Endothelial cell (in vitro differentiated cells): ENCODE data around the gene SMYD4. TPM values are rescaled to one million over a fixed set of nuclear protein-coding genes. Genes with fewer than 3 reads are reported as not detected.

ENCODE experiments used
- DNase-seq: peaks from one replicate; pipeline ENCODE4 v3.0.0; 2021; ENCODE audit warnings: low spot score
- H3K27ac Mint-ChIP-seq: one replicate; pipeline ENCODE4 v1.8.0; 2021; ENCODE audit warnings: mixed read lengths, inconsistent platforms; ENCODE audit not compliant: unreplicated experiment
- H3K27me3 Mint-ChIP-seq: one replicate; pipeline ENCODE4 v1.8.0; 2021; ENCODE audit warnings: mild to moderate bottlenecking, moderate library complexity, mixed read lengths, inconsistent platforms; ENCODE audit not compliant: unreplicated experiment
- H3K36me3 Mint-ChIP-seq: one replicate; pipeline ENCODE4 v1.8.0; 2021; ENCODE audit warnings: mild to moderate bottlenecking, low read depth, mixed read lengths, inconsistent platforms; ENCODE audit not compliant: unreplicated experiment
- H3K4me1 Mint-ChIP-seq: one replicate; pipeline ENCODE4 v1.8.0; 2021; ENCODE audit warnings: mild to moderate bottlenecking, mixed read lengths, inconsistent platforms; ENCODE audit not compliant: unreplicated experiment
- H3K4me3 Mint-ChIP-seq: one replicate; pipeline ENCODE4 v1.8.0; 2021; ENCODE audit warnings: mild to moderate bottlenecking, mixed read lengths, inconsistent platforms; ENCODE audit not compliant: unreplicated experiment
- H3K9me3 Mint-ChIP-seq: one replicate; pipeline ENCODE4 v1.8.0; 2021; ENCODE audit warnings: mixed read lengths, inconsistent platforms; ENCODE audit not compliant: unreplicated experiment
- total RNA-seq: library from RNA; stranded (reverse); fragmentation: NEBNext Ultra II Directional; extraction: Animal tissue kit (Norgen Biotek cat#: 25700); gene quantifications from one replicate; pipeline ENCODE4 v1.2.1, GENCODE V29; 2021; ENCODE audit not compliant: unreplicated experiment
- TF ChIP-seq, protein P1 (sequence below): fragments of 200-600 bp; sonication (generic); IDR thresholded peaks from one replicate; pipeline ENCODE4 v1.5.0; 2021; ENCODE audit warnings: antibody characterized with exemption; ENCODE audit not compliant: unreplicated experiment

The SMYD4 gene
- total RNA-seq, 1 donor from 2014 or later: 19.3 TPM

DNA sequence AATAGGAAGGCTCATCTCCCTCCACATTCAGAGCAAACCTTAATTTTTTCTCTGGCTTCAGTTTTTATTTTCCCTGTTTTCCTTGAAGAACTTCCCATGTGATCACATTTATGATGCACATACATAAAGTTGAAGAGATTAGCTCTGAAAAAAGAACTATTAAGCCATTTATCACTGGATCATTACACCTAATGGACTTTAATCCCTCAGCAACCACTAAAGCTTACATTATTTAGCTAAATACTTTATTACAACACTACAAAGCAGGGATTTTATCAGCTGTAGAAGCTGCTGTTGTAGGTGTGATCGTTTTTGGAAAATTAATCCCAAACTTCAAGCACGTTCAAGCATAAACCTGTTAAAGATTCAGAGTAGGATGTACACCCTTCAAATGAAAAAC lies 21.1 kb downstream of the SMYD4 start:
- no peak overlapping the region for H3K27ac Mint-ChIP-seq
- peaks cover 13% of the 10 kb centered on the region for H3K36me3 Mint-ChIP-seq
- TF ChIP-seq, protein P1, sequence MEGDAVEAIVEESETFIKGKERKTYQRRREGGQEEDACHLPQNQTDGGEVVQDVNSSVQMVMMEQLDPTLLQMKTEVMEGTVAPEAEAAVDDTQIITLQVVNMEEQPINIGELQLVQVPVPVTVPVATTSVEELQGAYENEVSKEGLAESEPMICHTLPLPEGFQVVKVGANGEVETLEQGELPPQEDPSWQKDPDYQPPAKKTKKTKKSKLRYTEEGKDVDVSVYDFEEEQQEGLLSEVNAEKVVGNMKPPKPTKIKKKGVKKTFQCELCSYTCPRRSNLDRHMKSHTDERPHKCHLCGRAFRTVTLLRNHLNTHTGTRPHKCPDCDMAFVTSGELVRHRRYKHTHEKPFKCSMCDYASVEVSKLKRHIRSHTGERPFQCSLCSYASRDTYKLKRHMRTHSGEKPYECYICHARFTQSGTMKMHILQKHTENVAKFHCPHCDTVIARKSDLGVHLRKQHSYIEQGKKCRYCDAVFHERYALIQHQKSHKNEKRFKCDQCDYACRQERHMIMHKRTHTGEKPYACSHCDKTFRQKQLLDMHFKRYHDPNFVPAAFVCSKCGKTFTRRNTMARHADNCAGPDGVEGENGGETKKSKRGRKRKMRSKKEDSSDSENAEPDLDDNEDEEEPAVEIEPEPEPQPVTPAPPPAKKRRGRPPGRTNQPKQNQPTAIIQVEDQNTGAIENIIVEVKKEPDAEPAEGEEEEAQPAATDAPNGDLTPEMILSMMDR: no peak

DNA sequence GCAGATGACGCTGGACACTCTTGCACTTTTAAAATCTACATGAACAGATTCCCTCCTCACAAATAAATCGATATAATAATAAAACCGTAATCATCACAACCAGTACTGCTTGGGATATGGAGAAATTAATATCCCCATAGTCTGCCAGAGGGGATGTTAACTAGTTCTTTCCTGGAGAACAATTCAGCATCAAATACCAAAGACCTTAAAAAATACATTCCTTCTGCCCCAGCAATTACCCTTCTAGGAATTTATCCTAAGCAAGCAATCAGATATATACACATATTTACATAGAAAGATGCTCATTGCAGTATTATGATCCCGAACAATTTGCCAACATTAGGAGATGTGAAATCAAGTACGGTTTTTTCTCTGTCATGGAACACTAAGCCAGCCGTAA lies 21.8 kb downstream of the SMYD4 start:
- H3K36me3 Mint-ChIP-seq: peaks cover 13% of the 10 kb centered on the region
- TF ChIP-seq, protein P1: no peak
- DNase-seq: no peak
- H3K27me3 Mint-ChIP-seq: no peaks in the 10 kb centered on the region
- H3K4me1 Mint-ChIP-seq: no peaks in the 10 kb centered on the region
- no peak overlapping the region for H3K4me3 Mint-ChIP-seq
- H3K27ac Mint-ChIP-seq: no peak overlapping the region
- no peaks in the 10 kb centered on the region for H3K9me3 Mint-ChIP-seq

More for the DNA sequence above, 21.1 kb downstream of the SMYD4 start:
- Mint-ChIP-seq H3K9me3 (no peaks in the 10 kb centered on the region), H3K27me3 (no peaks in the 10 kb centered on the region), H3K4me1 (no peaks in the 10 kb centered on the region), H3K4me3 (no peak overlapping the region)
- no peak for DNase-seq

DNA sequence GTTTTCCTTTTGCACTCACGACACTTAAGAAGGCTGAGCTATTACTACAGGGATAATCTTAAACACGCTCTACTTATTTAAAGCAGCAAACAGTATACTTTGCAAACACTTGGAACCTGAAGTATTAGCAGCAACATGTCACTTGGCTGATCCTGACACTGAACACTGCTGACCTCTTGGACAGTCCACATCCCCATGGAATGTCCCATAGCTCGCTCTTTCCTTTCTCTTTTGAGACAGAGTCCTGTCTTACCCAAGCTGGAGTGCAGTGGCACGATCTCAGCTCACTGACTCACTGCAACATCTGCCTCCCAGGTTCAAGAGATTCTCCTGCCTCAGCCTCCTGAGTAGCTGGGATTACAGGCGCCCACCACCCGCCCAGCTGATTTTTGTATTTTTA lies 26.4 kb downstream of the SMYD4 start:
- H3K4me1 Mint-ChIP-seq: no peaks in the 10 kb centered on the region
- H3K4me3 Mint-ChIP-seq: no peak overlapping the region
- H3K27me3 Mint-ChIP-seq: no peaks in the 10 kb centered on the region
- H3K27ac Mint-ChIP-seq: no peak overlapping the region
- H3K9me3 Mint-ChIP-seq: no peaks in the 10 kb centered on the region
- TF ChIP-seq, protein P1: no peak
- no peak for DNase-seq
- H3K36me3 Mint-ChIP-seq: peaks cover 7% of the 10 kb centered on the region

DNA sequence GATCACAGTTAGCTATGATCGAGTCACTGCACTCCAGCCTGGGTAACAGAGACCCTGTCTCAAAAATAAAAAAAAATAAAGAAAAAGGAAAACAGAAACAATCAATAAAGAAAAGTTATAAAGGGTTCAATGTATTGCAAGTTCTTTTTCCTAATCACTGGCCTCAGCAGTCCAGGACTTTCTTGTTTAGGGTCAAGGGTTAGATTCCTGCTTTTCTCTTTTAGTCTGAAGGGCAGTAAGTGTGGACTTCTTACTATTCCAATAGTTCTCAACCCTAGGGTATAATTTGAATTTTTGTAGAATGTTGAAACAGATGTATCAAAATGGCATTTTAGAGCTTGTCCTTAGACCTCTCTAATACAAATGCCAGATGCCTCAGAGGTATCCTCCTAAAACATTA lies 27.3 kb downstream of the SMYD4 start:
- Mint-ChIP-seq H3K27ac (no peak overlapping the region), H3K27me3 (no peaks in the 10 kb centered on the region), H3K9me3 (no peaks in the 10 kb centered on the region), H3K4me3 (no peak overlapping the region), H3K36me3 (peaks cover 7% of the 10 kb centered on the region), H3K4me1 (no peaks in the 10 kb centered on the region)
- TF ChIP-seq, protein P1: no peak
- DNase-seq: no peak

DNA sequence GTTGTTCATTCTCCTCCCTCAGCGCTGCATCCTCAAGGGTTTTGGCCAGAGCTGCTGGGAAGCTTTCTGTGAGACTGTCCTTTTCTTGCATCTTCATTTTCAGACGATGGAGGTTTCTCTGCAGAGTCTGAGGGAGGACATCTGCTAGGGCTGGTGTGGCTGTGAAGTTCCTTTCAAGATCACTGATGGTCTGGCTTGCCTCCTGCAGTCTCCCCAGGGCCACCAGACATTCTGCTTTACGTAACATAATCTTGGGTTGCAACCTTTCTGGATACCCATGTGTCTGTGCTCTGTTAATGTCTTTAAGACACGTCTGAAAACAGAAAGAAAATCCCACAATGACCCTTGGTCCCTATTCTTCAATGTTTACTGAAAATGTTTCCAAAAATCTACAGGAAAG lies 29.0 kb downstream of the SMYD4 start:
- TF ChIP-seq, protein P1: no peak
- DNase-seq: no peak
- peaks cover 7% of the 10 kb centered on the region for H3K36me3 Mint-ChIP-seq
- no peaks in the 10 kb centered on the region for H3K4me1 Mint-ChIP-seq
- H3K27ac Mint-ChIP-seq: no peak overlapping the region
- H3K27me3 Mint-ChIP-seq: no peaks in the 10 kb centered on the region
- no peaks in the 10 kb centered on the region for H3K9me3 Mint-ChIP-seq
- no peak overlapping the region for H3K4me3 Mint-ChIP-seq
